Kidney epithelial cell (primary cell): ENCODE measurements around the gene RNF141. TPM values are rescaled to one million over a fixed set of nuclear protein-coding genes. Genes with fewer than 3 reads are reported as not detected.

Source experiments
- DNase-seq: peaks from one replicate; pipeline ENCODE4 v3.0.0-alpha.2; 2010; ENCODE audit warnings: low read depth
- H3K27me3 ChIP-seq: 2 replicates; pipeline ENCODE4 v1.6.0; 2011; ENCODE audit warnings: low read length; ENCODE audit not compliant: control insufficient read depth, insufficient read depth
- H3K36me3 ChIP-seq: 2 replicates; pipeline ENCODE4 v1.5.1; 2011; ENCODE audit warnings: low read length; ENCODE audit not compliant: control insufficient read depth, insufficient read depth
- H3K4me3 ChIP-seq: 2 replicates; pipeline ENCODE4 v1.5.1; 2011; ENCODE audit warnings: low read depth, mild to moderate bottlenecking, control low read depth, low read length
- CTCF ChIP-seq: IDR thresholded peaks from 2 replicates; pipeline ENCODE4 v1.5.1; 2011; ENCODE audit warnings: mild to moderate bottlenecking, moderate library complexity, low read length, control low read depth, inconsistent platforms; ENCODE audit not compliant: insufficient read depth, poor library complexity, severe bottlenecking
- total RNA-seq: library from RNA; depleted of rRNA; stranded (reverse); fragments of >200 nt; gene quantifications from 2 replicates; pipeline ENCODE4 v1.2.3, GENCODE V29; 2015

The RNF141 gene
- total RNA-seq, 1 donor from 2014 or later = 26.0 TPM

GRCh38 chr11:10539339-10539738 lies 1.6 kb downstream of the RNF141 start:
- Histone ChIP-seq H3K4me3 (no peak overlapping the region), H3K36me3 (no peaks in the 10 kb centered on the region), H3K27me3 (no peaks in the 10 kb centered on the region)
- no peak for DNase-seq
- TF ChIP-seq CTCF = no peak

GRCh38 chr11:10538924-10539323 lies 2.1 kb downstream of the RNF141 start:
- no peak for DNase-seq
- no peaks in the 10 kb centered on the region for H3K27me3 ChIP-seq
- no peak overlapping the region for H3K4me3 ChIP-seq
- TF ChIP-seq CTCF = no peak
- no peaks in the 10 kb centered on the region for H3K36me3 ChIP-seq

GRCh38 chr11:10537600-10537999 lies 3.4 kb downstream of the RNF141 start:
- H3K27me3 ChIP-seq = no peaks in the 10 kb centered on the region
- TF ChIP-seq CTCF = no peak
- H3K36me3 ChIP-seq = no peaks in the 10 kb centered on the region
- no peak for DNase-seq
- H3K4me3 ChIP-seq = no peak overlapping the region

- no peak for DNase-seq
- no peak overlapping the region for H3K4me3 ChIP-seq
- no peaks in the 10 kb centered on the region for H3K27me3 ChIP-seq
- H3K36me3 ChIP-seq = no peaks in the 10 kb centered on the region
- TF ChIP-seq CTCF = no peak
Measured at GRCh38 chr11:10534316-10534715, 6.7 kb downstream of the RNF141 start.

GRCh38 chr11:10533323-10533722 lies 7.7 kb downstream of the RNF141 start:
- no peak overlapping the region for H3K4me3 ChIP-seq
- no peak for DNase-seq
- H3K36me3 ChIP-seq = no peaks in the 10 kb centered on the region
- H3K27me3 ChIP-seq = no peaks in the 10 kb centered on the region
- TF ChIP-seq CTCF = no peak

- TF ChIP-seq CTCF = no peak
- DNase-seq = no peak
- H3K36me3 ChIP-seq = no peaks in the 10 kb centered on the region
- H3K4me3 ChIP-seq = no peak overlapping the region
- no peaks in the 10 kb centered on the region for H3K27me3 ChIP-seq
Measured at GRCh38 chr11:10532526-10532925, 8.5 kb downstream of the RNF141 start.
